Measurements from ENCODE around the gene PSEN2. TPM values are rescaled to one million over a fixed set of nuclear protein-coding genes. Genes with fewer than 3 reads are reported as not detected.

The PSEN2 gene
- total RNA-seq, 2 experiments from 2014 or later, result 0.48 to 1.7 TPM

- Histone ChIP-seq H4K20me1 (ENCODE audit: insufficient read depth, low read length) (no peaks in the 10 kb centered on the region), H3K36me3 (ENCODE audit: insufficient read depth, low read length) (no peaks in the 10 kb centered on the region), H2AFZ (ENCODE audit: low read length) (no peak overlapping the region), H3K79me2 (ENCODE audit: insufficient read depth, low read depth, low read length) (no peaks in the 10 kb centered on the region), H3K9me2 (ENCODE audit: insufficient read depth, low read length) (no peaks in the 10 kb centered on the region), H3K4me2 (ENCODE audit: low read length) (no peak overlapping the region), H3K9me3 (ENCODE audit: low read length) (no peaks in the 10 kb centered on the region), H3K27ac (ENCODE audit: low read depth, low read length, poor library complexity, severe bottlenecking) (no peak overlapping the region), H3K4me3 (ENCODE audit: low read depth, low read length, poor library complexity, severe bottlenecking) (no peak overlapping the region), H3K4me1 (ENCODE audit: insufficient read depth, low read length, poor library complexity, severe bottlenecking) (peaks cover 4% of the 10 kb centered on the region)
- TF ChIP-seq EZH2phosphoT487 (IDR thresholded peaks at IDR 0.05; ENCODE audit: borderline replicate concordance, low read depth, low read length), result no peak
- TF ChIP-seq CTCF (conservative IDR thresholded peaks at IDR 0.05; ENCODE audit: low read length), result no peak
- BruUV-seq (replicated peaks), result no TSS peak
- intact Hi-C loops (cut with micrococcal nuclease; ENCODE audit: unreplicated experiment), result no loop called here
- ChIA-PET CTCF (ENCODE audit: unreplicated experiment) (no interaction called here), POLR2A (no interaction called here)
- no peak for DNase-seq (ENCODE audit: low spot score)
Measured at GRCh38 chr1:226891846-226892523, 21.6 kb downstream of the PSEN2 start.

- H3K4me2 ChIP-seq (ENCODE audit: low read length), result no peak overlapping the region
- BruUV-seq (replicated peaks), result no TSS peak
- H3K79me2 ChIP-seq (ENCODE audit: insufficient read depth, low read depth, low read length), result no peaks in the 10 kb centered on the region
- H2AFZ ChIP-seq (ENCODE audit: low read length), result no peak overlapping the region
- H3K27ac ChIP-seq (ENCODE audit: low read depth, low read length, poor library complexity, severe bottlenecking), result no peak overlapping the region
- no peak overlapping the region for H3K4me3 ChIP-seq (ENCODE audit: low read depth, low read length, poor library complexity, severe bottlenecking)
- TF ChIP-seq CTCF (conservative IDR thresholded peaks at IDR 0.05; ENCODE audit: low read length), result no peak
- TF ChIP-seq EZH2phosphoT487 (IDR thresholded peaks at IDR 0.05; ENCODE audit: borderline replicate concordance, low read depth, low read length), result no peak
- peaks cover 4% of the 10 kb centered on the region for H3K4me1 ChIP-seq (ENCODE audit: insufficient read depth, low read length, poor library complexity, severe bottlenecking)
- DNase-seq (ENCODE audit: low spot score), result no peak
- no peaks in the 10 kb centered on the region for H3K36me3 ChIP-seq (ENCODE audit: insufficient read depth, low read length)
- intact Hi-C loops (cut with micrococcal nuclease; ENCODE audit: unreplicated experiment), result no loop called here
- no peaks in the 10 kb centered on the region for H3K9me3 ChIP-seq (ENCODE audit: low read length)
- H3K9me2 ChIP-seq (ENCODE audit: insufficient read depth, low read length), result no peaks in the 10 kb centered on the region
- no peaks in the 10 kb centered on the region for H4K20me1 ChIP-seq (ENCODE audit: insufficient read depth, low read length)
- POLR2A ChIA-PET, result interaction anchor here (0.5 kb wide), 1 partner anchor 298 kb away, joined by 3 read pairs; no protein-coding TSS in a partner anchor
- CTCF ChIA-PET (ENCODE audit: unreplicated experiment), result no interaction called here
Measured at GRCh38 chr1:226892524-226892875, 22.1 kb downstream of the PSEN2 start.

- POLR2A ChIA-PET, result interaction anchor here (1.0 to 2.0 kb wide), 2 partner anchors 9 to 11 kb away, joined by 4 to 5 read pairs; no protein-coding TSS in a partner anchor
- Histone ChIP-seq H3K36me3 (ENCODE audit: insufficient read depth, low read length) (no peaks in the 10 kb centered on the region), H2AFZ (ENCODE audit: low read length) (no peak overlapping the region), H3K79me2 (ENCODE audit: insufficient read depth, low read depth, low read length) (no peaks in the 10 kb centered on the region), H3K9me3 (ENCODE audit: low read length) (no peaks in the 10 kb centered on the region), H3K4me1 (ENCODE audit: insufficient read depth, low read length, poor library complexity, severe bottlenecking) (peaks cover 4% of the 10 kb centered on the region), H4K20me1 (ENCODE audit: insufficient read depth, low read length) (no peaks in the 10 kb centered on the region), H3K27ac (ENCODE audit: low read depth, low read length, poor library complexity, severe bottlenecking) (no peak overlapping the region), H3K4me3 (ENCODE audit: low read depth, low read length, poor library complexity, severe bottlenecking) (no peak overlapping the region), H3K9me2 (ENCODE audit: insufficient read depth, low read length) (no peaks in the 10 kb centered on the region), H3K4me2 (ENCODE audit: low read length) (no peak overlapping the region)
- CTCF ChIA-PET (ENCODE audit: unreplicated experiment), result no interaction called here
- TF ChIP-seq CTCF (conservative IDR thresholded peaks at IDR 0.05; ENCODE audit: low read length), result no peak
- no peak for TF ChIP-seq EZH2phosphoT487 (IDR thresholded peaks at IDR 0.05; ENCODE audit: borderline replicate concordance, low read depth, low read length)
- intact Hi-C loops (cut with micrococcal nuclease; ENCODE audit: unreplicated experiment), result no loop called here
- no peak for DNase-seq (ENCODE audit: low spot score)
- BruUV-seq (replicated peaks), result no TSS peak
Measured at GRCh38 chr1:226893936-226894335, 23.5 kb downstream of the PSEN2 start.
